ENCODE results near the gene TLL1. TPM values are rescaled to one million over a fixed set of nuclear protein-coding genes. Genes with fewer than 3 reads are reported as not detected.

The TLL1 gene
- total and polyA plus RNA-seq, 2 of the 13 experiments (the other 11 are each of a cell fraction or from before 2014, with no cell fraction given) = not detected

DNA sequence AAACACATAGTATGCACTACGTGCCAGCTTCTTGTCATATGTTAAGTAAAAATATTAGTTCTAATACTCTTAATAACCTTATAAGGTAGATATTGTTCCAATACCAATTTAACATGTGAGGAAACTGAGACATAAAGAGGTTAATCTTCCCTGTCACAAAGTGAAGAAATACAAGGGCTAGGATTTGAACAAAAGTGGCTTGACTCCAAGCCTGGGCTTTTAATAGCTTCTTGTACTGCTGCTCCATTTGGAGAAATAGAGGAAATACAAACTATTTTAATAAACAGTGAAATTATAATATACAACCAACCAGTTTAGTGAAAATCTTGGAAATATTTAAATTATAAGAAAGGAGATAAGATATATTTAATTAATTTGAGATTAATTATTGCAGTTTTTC, 33.2 kb downstream of the TLL1 start:
- H2AFZ ChIP-seq (ENCODE audit: low read length) = no peak overlapping the region
- H3K9ac ChIP-seq (ENCODE audit: insufficient read depth, low read depth, low read length) = no peak overlapping the region
- CTCF ChIA-PET (ENCODE audit: low intra/inter-chr PET ratio, low total read pairs) = no interaction called here
- DNase-seq (ENCODE audit: low spot score) = no peak
- H3K36me3 ChIP-seq (replicated peaks in 1 of 2; ENCODE audit: control insufficient read depth in 1 of 2, insufficient read depth in 2 of 2, low read length in 2 of 2) = no peaks in the 10 kb centered on the region
- no peak for TF ChIP-seq ZBTB26 (CRISPR knock-in tag; IDR thresholded peaks at IDR 0.05; ENCODE audit: borderline replicate concordance)
- TF ChIP-seq SRF (IDR thresholded peaks at IDR 0.05; ENCODE audit: low read depth, low read length) = no peak
- TF ChIP-seq TAF15 (IDR thresholded peaks at IDR 0.05; ENCODE audit: low read depth, low read length, poor library complexity, severe bottlenecking) = no peak
- TF ChIP-seq MLXIP (CRISPR knock-in tag; IDR thresholded peaks at IDR 0.05; ENCODE audit: borderline replicate concordance) = no peak
- TF ChIP-seq MIXL1 (CRISPR knock-in tag; IDR thresholded peaks at IDR 0.05) = no peak
- no peak for TF ChIP-seq ZFP90 (CRISPR knock-in tag; IDR thresholded peaks at IDR 0.05; ENCODE audit: borderline replicate concordance)
- TF ChIP-seq, protein P1, sequence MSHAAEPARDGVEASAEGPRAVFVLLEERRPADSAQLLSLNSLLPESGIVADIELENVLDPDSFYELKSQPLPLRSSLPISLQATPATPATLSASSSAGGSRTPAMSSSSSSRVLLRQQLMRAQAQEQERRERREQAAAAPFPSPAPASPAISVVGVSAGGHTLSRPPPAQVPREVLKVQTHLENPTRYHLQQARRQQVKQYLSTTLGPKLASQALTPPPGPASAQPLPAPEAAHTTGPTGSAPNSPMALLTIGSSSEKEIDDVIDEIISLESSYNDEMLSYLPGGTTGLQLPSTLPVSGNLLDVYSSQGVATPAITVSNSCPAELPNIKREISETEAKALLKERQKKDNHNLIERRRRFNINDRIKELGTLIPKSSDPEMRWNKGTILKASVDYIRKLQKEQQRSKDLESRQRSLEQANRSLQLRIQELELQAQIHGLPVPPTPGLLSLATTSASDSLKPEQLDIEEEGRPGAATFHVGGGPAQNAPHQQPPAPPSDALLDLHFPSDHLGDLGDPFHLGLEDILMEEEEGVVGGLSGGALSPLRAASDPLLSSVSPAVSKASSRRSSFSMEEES (CRISPR knock-in tag; IDR thresholded peaks at IDR 0.05) = no peak
- no peak for TF ChIP-seq FOXO4 (CRISPR knock-in tag; conservative IDR thresholded peaks at IDR 0.05)
- TF ChIP-seq, protein P2, sequence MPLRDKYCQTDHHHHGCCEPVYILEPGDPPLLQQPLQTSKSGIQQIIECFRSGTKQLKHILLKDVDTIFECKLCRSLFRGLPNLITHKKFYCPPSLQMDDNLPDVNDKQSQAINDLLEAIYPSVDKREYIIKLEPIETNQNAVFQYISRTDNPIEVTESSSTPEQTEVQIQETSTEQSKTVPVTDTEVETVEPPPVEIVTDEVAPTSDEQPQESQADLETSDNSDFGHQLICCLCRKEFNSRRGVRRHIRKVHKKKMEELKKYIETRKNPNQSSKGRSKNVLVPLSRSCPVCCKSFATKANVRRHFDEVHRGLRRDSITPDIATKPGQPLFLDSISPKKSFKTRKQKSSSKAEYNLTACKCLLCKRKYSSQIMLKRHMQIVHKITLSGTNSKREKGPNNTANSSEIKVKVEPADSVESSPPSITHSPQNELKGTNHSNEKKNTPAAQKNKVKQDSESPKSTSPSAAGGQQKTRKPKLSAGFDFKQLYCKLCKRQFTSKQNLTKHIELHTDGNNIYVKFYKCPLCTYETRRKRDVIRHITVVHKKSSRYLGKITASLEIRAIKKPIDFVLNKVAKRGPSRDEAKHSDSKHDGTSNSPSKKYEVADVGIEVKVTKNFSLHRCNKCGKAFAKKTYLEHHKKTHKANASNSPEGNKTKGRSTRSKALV (CRISPR knock-in tag; IDR thresholded peaks at IDR 0.05) = no peak
- TF ChIP-seq MTF2 (CRISPR knock-in tag; IDR thresholded peaks at IDR 0.05; ENCODE audit: borderline replicate concordance) = no peak
- TF ChIP-seq, protein P3, sequence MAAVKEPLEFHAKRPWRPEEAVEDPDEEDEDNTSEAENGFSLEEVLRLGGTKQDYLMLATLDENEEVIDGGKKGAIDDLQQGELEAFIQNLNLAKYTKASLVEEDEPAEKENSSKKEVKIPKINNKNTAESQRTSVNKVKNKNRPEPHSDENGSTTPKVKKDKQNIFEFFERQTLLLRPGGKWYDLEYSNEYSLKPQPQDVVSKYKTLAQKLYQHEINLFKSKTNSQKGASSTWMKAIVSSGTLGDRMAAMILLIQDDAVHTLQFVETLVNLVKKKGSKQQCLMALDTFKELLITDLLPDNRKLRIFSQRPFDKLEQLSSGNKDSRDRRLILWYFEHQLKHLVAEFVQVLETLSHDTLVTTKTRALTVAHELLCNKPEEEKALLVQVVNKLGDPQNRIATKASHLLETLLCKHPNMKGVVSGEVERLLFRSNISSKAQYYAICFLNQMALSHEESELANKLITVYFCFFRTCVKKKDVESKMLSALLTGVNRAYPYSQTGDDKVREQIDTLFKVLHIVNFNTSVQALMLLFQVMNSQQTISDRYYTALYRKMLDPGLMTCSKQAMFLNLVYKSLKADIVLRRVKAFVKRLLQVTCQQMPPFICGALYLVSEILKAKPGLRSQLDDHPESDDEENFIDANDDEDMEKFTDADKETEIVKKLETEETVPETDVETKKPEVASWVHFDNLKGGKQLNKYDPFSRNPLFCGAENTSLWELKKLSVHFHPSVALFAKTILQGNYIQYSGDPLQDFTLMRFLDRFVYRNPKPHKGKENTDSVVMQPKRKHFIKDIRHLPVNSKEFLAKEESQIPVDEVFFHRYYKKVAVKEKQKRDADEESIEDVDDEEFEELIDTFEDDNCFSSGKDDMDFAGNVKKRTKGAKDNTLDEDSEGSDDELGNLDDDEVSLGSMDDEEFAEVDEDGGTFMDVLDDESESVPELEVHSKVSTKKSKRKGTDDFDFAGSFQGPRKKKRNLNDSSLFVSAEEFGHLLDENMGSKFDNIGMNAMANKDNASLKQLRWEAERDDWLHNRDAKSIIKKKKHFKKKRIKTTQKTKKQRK (IDR thresholded peaks at IDR 0.05; ENCODE audit: low read length) = no peak
- no TSS peak for BruUV-seq (replicated peaks)
- no peaks in the 10 kb centered on the region for H3K79me2 ChIP-seq (ENCODE audit: insufficient read depth, low read length)
- no peak overlapping the region for H3K4me3 ChIP-seq (replicated peaks in 1 of 3; ENCODE audit: insufficient read depth in 1 of 3, low read depth in 2 of 3, low read length in 3 of 3)
- H3K9me3 ChIP-seq (ENCODE audit: low read length) = no peaks in the 10 kb centered on the region
- no peak overlapping the region for H3K27ac ChIP-seq (ENCODE audit: extremely low read length, insufficient read depth, low read length)
- 0% methylated on average over 1 of the region's 1 CpG for WGBS (ENCODE audit: low lambda C conversion rate)
- FAIRE-seq = no peak
- no peaks in the 10 kb centered on the region for H3K4me1 ChIP-seq (ENCODE audit: insufficient read depth, low read length)
- ATAC-seq = no peak
- H3K4me2 ChIP-seq (ENCODE audit: low read depth, low read length) = no peak overlapping the region
- no peaks in the 10 kb centered on the region for H4K20me1 ChIP-seq (ENCODE audit: insufficient read depth, low read length)
- in situ Hi-C loops (cut with HindIII; ENCODE audit: extremely low pct_ligation_motif_present, low pct_unique_long_range_greater_than_20kb) (no loop called here), intact Hi-C loops (cut with micrococcal nuclease; ENCODE audit: unreplicated experiment) (no loop called here)
- H3K27me3 ChIP-seq (ENCODE audit: control insufficient read depth in 1 of 2, insufficient read depth in 2 of 2, low read length in 2 of 2) = no peaks in the 10 kb centered on the region
- POLR2A ChIA-PET = no interaction called here

Measured in HepG2 (cell line).